Measurements from ENCODE around the gene NPM1.
"Not testable (repeated sequence)": the region's sequence is repeated elsewhere in the genome, so short reads cannot be mapped to it uniquely, and the experiment has no call there.

NPM1 gene

DNA sequence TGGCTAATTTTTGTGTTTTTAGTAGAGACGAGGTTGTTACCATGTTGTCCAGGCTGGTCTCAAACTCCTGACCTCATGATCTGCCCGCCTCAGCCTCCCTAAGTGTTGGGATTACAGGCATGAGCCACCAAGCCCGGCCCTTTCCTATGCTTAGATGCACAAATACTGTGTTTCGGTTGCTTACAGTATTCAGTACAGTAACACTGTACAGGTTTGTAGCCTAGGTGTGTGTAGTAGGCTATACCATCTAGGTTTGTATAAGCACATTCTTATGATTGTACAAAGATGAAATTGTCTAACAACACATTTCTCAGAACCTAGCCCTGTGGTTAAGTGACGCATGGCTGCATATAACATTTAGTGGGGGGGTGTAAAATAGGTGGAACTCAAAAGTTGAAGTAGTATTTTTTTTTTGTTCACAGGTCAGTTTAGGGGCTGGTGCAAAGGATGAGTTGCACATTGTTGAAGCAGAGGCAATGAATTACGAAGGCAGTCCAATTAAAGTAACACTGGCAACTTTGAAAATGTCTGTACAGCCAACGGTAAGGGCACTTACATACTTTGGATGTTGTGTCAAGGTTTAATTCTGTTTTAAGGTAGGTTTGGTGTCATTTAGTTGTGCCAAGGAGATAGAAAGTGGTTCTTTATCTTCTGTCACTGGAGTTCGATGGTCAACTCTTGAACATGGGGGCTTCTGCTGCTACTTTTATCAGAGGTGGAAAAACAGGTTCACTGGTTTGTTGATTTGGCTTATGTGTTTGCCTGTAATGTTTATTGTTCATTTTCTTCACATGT is 3.4 kb downstream of the NPM1 start:
- POLR2A ChIA-PET = interaction anchor here (0.7 kb wide), 1 partner anchor 18 kb away, joined by 3 read pairs; no protein-coding TSS in a partner anchor

DNA sequence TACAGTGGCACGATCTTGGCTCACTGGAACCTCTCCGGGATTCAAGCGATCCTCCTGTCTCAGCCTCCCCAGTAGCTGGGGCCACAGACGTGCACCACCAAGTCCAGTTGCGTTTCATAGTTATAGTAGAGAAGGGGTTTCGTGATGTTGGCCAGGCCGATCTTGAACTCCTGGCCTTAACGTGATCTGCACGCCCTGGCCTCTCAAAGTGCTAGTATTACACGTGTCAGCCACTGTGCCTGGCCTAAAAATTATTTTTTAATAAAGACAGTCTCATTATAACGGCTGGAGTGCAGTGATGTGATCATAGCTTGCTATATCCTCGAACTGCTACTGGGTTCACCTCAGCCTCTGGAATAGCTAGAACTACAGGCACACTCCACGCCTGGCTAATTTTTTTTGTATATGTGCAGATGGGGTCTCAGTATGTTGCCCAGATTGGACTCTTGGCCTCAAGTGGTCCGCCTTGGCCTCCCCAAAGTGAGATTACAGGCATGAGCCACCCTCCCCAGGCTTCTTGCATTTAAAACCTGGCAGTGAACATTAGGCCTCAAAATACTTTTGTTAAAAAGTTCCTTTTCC is 4.4 kb downstream of the NPM1 start:
- ChIA-PET CTCF (interaction anchor here (1.4 kb wide), 1 partner anchor 21 kb away, joined by 3 read pairs; no protein-coding TSS in a partner anchor), POLR2A (interaction anchor here (0.7 to 1.1 kb wide), 2 partner anchors 10 to 23 kb away, joined by 3 to 4 read pairs; no protein-coding TSS in a partner anchor)
- no peak for DNase-seq (ENCODE audit: extremely low spot score)
- TF ChIP-seq, protein P1, sequence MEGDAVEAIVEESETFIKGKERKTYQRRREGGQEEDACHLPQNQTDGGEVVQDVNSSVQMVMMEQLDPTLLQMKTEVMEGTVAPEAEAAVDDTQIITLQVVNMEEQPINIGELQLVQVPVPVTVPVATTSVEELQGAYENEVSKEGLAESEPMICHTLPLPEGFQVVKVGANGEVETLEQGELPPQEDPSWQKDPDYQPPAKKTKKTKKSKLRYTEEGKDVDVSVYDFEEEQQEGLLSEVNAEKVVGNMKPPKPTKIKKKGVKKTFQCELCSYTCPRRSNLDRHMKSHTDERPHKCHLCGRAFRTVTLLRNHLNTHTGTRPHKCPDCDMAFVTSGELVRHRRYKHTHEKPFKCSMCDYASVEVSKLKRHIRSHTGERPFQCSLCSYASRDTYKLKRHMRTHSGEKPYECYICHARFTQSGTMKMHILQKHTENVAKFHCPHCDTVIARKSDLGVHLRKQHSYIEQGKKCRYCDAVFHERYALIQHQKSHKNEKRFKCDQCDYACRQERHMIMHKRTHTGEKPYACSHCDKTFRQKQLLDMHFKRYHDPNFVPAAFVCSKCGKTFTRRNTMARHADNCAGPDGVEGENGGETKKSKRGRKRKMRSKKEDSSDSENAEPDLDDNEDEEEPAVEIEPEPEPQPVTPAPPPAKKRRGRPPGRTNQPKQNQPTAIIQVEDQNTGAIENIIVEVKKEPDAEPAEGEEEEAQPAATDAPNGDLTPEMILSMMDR (IDR thresholded peaks at IDR 0.05; ENCODE audit: control extremely low read depth, extremely low read depth, low read depth, missing control alignments) = no peak

More for the DNA sequence above, 3.4 kb downstream of the NPM1 start:
- DNase-seq (ENCODE audit: extremely low spot score) = no peak
- CTCF ChIA-PET = no interaction called here
- TF ChIP-seq, protein P1 (IDR thresholded peaks at IDR 0.05; ENCODE audit: control extremely low read depth, extremely low read depth, low read depth, missing control alignments) = no peak

DNA sequence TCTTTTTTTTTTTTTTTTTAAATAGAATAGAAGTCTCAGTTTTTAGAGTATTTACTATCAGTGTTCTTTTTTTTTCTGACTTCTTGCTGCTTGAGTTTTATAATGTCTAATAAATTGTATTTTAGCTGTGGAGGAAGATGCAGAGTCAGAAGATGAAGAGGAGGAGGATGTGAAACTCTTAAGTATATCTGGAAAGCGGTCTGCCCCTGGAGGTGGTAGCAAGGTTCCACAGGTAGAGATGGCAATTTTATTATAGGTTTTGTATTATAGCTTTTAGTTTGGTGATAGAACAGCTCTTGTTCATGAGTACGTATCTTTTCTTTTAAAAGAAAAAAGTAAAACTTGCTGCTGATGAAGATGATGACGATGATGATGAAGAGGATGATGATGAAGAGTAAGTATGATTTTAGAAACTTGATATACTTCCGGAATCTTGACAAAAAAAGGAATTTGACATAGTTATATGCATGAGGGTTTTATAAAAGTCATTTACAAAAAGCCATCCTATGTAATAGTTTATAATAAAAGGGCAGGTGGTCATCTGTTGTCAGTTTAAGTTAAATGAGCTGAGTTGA is 5.0 kb downstream of the NPM1 start:
- TF ChIP-seq, protein P1 (IDR thresholded peaks at IDR 0.05; ENCODE audit: control extremely low read depth, extremely low read depth, low read depth, missing control alignments) = no peak
- CTCF ChIA-PET = interaction anchor here (1.4 kb wide), 1 partner anchor 21 kb away, joined by 3 read pairs; no protein-coding TSS in a partner anchor
- DNase-seq (ENCODE audit: extremely low spot score) = no peak
- POLR2A ChIA-PET = interaction anchor here (0.7 to 1.3 kb wide), 3 partner anchors 11 to 22 kb away, joined by 3 to 6 read pairs (median 4); no protein-coding TSS in a partner anchor

DNA sequence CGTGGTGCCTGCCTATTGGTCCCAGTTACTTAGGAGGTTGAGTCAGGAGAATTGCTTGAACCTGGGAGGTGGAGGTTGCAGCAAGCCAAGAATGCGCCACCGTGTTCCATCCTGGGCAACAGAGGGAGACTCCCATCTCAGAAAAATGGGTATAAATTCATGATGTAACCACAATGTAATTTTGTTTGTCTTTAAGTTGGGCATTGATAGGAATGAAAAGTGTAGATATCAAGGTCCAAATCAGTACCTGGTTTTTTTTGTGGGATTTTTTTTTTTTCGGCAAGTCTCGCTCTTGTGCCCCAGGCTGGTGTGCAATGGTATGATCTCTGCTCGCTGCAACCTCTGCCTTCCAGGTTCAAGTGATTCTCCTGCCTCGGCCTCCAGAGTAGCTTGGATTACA is 7.4 kb downstream of the NPM1 start:
- ChIA-PET CTCF (no interaction called here), POLR2A (no interaction called here)
- TF ChIP-seq, protein P1 (IDR thresholded peaks at IDR 0.05; ENCODE audit: control extremely low read depth, extremely low read depth, low read depth, missing control alignments) = no peak
- no peak for DNase-seq (ENCODE audit: extremely low spot score)

DNA sequence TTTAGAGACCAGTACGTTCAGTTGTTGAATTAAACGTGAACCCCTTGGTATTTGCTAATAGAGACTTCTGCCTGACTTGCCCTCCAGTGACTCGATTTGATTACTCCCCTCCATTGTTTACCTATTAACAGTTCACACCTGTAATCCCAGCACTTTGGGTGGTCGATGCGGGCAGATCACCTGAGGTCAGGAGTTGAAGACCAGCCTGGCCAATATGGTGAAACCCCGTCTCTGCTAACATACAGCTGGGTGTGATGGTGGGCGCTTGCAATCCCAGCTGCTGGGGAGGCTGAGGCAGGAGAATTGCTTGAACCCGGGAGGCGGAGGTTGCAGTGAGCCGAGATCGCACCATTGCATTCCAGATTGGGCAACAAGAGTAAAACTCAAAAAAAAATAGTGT is 8.9 kb downstream of the NPM1 start:
- CTCF ChIA-PET = interaction anchor here (0.9 kb wide), 1 partner anchor 12 kb away, joined by 3 read pairs; no protein-coding TSS in a partner anchor
- not testable (repeated sequence) for DNase-seq (ENCODE audit: extremely low spot score)
- POLR2A ChIA-PET = interaction anchor here (0.9 to 1.7 kb wide), 2 partner anchors 8 to 45 kb away, joined by 3 to 6 read pairs; no protein-coding TSS in a partner anchor

DNA sequence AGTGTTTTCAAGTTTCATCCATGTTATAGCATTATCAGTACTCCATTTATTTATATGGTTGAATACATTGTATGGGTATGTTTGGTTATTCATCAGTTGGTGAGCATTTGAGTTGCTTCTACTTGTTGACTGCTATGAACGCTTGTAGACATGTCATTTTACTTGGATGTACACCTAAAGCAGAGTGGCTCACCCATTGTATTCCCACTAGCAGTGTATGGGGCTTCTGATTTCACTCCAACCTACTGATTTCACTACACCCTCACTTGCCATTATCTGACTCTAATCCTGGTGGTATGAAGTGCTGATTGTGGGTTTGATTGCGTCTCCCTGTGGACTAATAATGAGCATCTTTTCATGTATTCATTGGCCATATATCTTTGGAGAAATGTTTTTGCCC is 9.5 kb downstream of the NPM1 start:
- no peak for DNase-seq (ENCODE audit: extremely low spot score)
- CTCF ChIA-PET = no interaction called here
- TF ChIP-seq, protein P1 (IDR thresholded peaks at IDR 0.05; ENCODE audit: control extremely low read depth, extremely low read depth, low read depth, missing control alignments) = no peak
- POLR2A ChIA-PET = interaction anchor here (1.7 kb wide), 1 partner anchor 9 kb away, joined by 6 read pairs; no protein-coding TSS in a partner anchor
